SK-MEL-5 (cell line): ENCODE results near the gene NRXN3. TPM values are rescaled to one million over a fixed set of nuclear protein-coding genes. Genes with fewer than 3 reads are reported as not detected.

Experiments used
- DNase-seq: peaks from one replicate; pipeline ENCODE4 v3.0.0-alpha.2; 2016; ENCODE audit warnings: low read depth, low spot score
- in situ Hi-C: cut with HindIII; loops from 2 replicates; pipeline ENCODE4 v1.10.0; 2016; ENCODE audit warnings: low sequenced_read_pairs, high pct_unique_total_duplicates, low pct_unique_long_range_greater_than_20kb
- total RNA-seq: library from RNA; depleted of rRNA; stranded (reverse); fragments of >200 nt; shearing (Covaris generic); gene quantifications from 2 replicates; pipeline ENCODE4 v1.2.3, GENCODE V29; 2014

Gene NRXN3
- total RNA-seq, 1 experiment from 2014 or later = 0.03 TPM

- DNase-seq = no peak
These were observed 997.8 kb downstream of the NRXN3 start for GRCh38 chr14:79167957-79168356.

DNA sequence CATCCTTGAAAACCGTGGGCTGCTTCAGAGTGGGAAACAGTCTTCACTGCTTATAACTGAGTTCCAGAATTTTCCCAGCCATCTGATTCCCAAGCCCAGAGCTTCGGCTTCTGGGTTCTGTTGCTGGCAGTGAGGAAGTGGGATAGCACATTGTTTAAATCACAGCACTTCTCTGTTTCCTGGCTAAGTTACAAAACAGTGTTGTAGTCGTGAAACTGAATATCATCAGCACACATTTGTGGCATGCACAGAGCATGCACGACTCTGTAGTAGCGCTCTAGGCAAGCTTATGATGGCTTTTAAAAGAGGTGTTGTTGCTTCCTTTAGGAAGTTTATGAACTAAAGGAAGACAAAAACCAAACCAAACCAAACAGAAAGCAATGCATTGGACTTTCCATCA, 1005.5 kb downstream of the NRXN3 start:
- no peak for DNase-seq
- in situ Hi-C loops = no loop called here

More at GRCh38 chr14:79167957-79168356, 997.8 kb downstream of the NRXN3 start:
- in situ Hi-C loops = no loop called here

GRCh38 chr14:79177106-79177505, 1006.9 kb downstream of the NRXN3 start:
- DNase-seq = no peak
- in situ Hi-C loops = no loop called here

GRCh38 chr14:79178719-79179118, 1008.5 kb downstream of the NRXN3 start:
- DNase-seq = no peak
- in situ Hi-C loops = no loop called here

- in situ Hi-C loops = no loop called here
- DNase-seq = no peak
These were observed 1009.8 kb downstream of the NRXN3 start for GRCh38 chr14:79179985-79180384.

DNA sequence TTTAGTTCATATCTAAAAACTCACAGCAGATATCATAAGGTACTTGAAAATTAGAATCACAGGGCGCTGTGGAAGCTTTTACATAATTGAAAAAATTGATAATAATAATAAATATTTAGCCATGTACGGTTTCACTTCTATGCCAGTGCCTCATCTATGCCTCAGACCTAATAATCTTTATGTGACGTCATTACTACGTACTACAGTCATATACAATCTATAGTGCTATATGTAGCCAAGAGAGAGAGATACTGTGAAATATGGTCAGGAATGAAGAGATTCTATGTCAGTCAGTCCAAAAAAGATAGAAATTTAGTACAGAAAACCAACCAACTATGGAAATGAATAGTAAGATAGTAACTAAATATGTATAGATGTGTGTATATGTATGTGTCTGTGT, 1010.5 kb downstream of the NRXN3 start:
- in situ Hi-C loops = no loop called here
- DNase-seq = no peak

DNA sequence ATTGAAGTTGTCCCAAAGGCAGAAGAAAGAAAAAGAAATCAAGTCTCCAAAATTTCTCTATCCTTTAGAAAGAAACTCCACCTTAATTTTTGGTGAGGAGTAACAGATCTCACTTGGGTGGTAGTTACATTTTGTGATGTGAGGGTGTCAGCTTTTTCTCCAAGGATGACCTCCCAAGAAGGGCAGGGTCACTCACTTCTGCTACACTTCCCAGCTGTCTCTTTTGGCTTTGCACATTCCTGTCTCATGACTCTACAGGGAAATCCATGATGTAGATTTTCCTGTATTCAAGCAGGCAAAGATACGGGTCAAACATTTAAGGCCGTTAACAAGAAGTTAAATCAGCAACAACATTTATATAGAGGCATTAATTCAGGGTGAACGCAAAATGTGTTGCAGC, 1016.4 kb downstream of the NRXN3 start:
- no peak for DNase-seq
- in situ Hi-C loops = no loop called here

- DNase-seq = no peak
- in situ Hi-C loops = no loop called here
These were observed 1023.7 kb downstream of the NRXN3 start for GRCh38 chr14:79193689-79194477.

GRCh38 chr14:79196216-79196615, 1026.0 kb downstream of the NRXN3 start:
- in situ Hi-C loops = no loop called here
- DNase-seq = peak; percentile 70

- peak; percentile 44 for DNase-seq
- in situ Hi-C loops = no loop called here
These were observed 1027.3 kb downstream of the NRXN3 start for GRCh38 chr14:79197516-79197915.

DNA sequence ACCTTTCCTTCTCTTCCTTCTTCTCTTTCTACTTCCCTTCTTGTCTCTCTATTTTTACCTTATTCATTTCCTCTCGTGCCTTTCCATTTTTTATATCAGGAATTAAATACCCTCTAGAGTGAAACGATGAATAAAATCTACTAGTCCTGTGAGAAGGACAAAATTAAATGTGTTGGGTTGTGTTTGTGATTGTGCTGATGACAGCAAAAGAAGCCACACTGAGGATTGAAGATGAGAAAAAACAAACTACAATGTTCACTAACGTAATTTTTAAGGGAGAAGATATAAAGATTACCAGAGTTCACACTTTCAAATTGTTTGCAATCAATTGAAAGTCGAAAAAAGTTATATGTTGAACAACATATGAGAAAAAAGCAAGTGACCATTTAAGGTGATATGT, 1029.0 kb downstream of the NRXN3 start:
- no peak for DNase-seq
- in situ Hi-C loops = no loop called here

GRCh38 chr14:79201564-79202207, 1031.5 kb downstream of the NRXN3 start:
- no peak for DNase-seq
- in situ Hi-C loops = no loop called here

DNA sequence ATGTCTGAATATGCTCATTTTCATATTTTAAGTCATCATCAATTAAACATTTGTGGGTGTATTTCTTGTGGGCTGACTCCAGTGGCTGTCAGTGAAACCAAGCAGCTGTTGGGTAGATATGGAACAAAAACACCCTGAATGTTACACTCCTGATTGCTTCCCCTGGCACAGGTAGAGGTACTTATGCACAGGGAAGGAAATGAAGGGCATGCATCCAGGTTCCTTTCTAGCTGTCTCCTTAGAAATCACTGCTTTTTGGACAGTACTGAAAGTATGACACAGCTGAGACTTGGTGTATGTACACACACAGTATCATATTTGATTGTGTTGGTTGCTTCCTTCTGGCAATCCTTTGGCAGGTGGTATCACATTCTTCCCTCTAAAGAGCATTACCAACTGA, 1034.4 kb downstream of the NRXN3 start:
- in situ Hi-C loops = no loop called here
- no peak for DNase-seq

DNA sequence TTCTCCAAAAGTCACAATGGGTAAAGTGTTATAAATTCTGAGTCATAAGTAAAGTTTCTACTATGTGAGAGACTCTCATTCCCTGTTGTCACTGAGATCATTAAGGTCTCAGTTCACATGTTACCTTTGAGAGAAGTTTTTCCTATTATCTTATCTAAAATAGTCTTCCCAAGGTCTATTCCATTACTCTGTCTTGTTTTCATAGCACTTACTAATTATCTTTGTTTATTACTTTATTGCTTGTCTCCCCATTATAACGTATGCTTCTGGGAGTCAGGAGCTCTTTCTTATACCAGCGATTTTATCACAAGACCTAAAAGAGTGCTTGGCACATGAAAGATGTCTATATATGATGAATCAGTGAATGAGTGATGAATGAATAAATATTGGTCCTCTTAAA, 1039.2 kb downstream of the NRXN3 start:
- in situ Hi-C loops = no loop called here
- no peak for DNase-seq

DNA sequence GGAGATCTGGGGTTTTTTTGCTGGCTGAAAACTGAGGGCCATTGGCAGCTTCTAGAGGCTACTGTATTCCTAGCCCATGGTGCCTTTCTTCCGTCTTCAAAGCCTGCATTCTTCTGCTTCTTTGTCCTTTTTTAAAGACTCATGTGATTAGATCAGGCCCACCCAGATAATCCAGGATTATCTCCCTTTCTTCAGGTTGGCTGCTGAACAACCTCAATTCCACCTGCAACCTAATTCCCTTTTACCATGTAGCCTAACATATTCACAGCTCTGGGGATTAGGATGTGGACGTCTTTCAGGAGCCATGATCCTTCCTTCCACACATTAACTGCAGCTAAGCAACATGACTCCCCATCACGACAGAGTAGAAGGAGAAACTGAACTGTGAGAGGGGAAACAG, 1055.6 kb downstream of the NRXN3 start:
- in situ Hi-C loops = no loop called here
- DNase-seq = no peak

DNA sequence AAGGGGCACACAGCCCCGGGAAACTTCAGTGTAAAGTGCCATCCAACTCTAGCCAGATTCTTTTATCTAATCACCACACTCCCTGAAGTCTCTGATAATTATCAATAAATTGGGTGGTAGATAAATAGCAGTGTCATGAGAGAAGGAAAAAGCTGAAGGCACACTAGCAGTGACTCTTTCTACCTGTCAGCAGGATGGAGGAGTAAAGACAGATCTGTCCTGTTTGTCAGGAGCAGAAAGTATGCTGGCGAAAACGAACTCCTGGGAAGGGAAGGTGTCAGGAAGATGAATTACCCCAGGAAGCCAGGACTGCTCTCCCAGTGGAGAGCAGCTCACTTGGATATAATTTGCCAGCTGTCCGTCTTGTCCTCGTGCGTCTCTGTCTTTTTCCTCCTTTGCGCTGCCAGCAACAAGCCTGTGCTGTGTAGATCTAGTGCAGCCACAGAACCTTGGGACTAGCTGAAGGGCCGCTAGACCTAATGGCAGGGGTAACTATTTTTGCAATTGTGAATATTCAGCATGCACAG, 1059.3 kb downstream of the NRXN3 start:
- no peak for DNase-seq
- in situ Hi-C loops = no loop called here

DNA sequence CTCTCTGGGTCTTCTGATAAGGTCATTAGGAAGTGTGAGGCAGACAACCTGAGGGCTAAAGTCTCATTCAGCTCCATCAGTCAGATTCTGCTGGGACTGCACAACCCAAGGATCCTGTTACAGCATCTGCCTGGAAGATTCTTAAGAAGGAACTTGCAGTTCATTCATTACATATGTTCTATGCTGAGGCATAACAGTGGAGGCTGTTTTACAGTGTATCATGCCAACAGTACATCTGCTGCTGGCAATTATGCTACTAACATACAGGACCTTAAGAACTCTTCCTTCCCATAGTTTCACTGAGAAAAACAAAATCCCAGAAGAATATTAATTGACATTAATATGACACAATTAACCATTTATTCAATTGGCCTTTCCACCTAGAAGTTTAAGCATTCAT, 1072.5 kb downstream of the NRXN3 start:
- DNase-seq = no peak
- in situ Hi-C loops = no loop called here

DNA sequence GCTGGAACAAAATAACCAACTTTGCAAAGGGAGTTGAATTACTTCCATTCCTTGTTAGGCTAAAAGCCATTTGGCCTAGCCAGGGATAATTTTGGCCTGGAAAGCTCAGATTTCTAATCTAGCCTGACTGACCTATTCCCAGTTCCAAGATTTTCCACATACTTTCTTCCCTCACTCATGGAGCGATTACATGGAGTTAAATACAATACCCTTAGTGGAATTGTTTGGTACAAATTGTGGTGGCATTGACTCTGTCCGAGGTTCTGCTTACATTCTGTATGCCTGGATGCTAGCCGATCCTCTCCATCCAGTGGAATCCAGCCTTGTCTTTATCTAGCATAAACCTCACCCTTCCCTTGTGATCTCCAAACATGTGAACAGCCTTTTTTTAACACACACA, 1076.0 kb downstream of the NRXN3 start:
- DNase-seq = no peak
- in situ Hi-C loops = no loop called here

DNA sequence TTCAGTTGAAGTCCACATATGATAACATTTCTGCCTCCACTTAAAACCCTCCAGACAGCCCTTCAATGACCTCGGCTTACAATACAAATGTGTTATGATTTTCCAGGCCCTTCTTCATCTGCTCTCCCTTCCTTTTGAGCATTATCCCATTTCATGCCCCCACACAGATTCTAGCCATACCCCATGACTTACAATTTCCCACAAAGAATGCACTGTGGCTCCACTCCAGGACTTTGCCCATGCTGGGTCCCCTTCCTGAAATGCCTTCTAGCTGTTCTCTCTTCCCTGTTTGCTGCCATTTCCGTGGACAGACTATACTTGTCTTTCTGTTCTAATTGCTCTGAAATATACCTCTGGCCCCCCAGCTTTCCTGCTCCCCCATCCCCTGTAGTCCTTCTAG, 1078.0 kb downstream of the NRXN3 start:
- DNase-seq = no peak
- in situ Hi-C loops = no loop called here
